ENCODE measurements around the gene MRPL28.
"Not testable (repeated sequence)": the region's sequence is repeated elsewhere in the genome, so short reads cannot be mapped to it uniquely, and the experiment has no call there.

MRPL28 gene

DNA sequence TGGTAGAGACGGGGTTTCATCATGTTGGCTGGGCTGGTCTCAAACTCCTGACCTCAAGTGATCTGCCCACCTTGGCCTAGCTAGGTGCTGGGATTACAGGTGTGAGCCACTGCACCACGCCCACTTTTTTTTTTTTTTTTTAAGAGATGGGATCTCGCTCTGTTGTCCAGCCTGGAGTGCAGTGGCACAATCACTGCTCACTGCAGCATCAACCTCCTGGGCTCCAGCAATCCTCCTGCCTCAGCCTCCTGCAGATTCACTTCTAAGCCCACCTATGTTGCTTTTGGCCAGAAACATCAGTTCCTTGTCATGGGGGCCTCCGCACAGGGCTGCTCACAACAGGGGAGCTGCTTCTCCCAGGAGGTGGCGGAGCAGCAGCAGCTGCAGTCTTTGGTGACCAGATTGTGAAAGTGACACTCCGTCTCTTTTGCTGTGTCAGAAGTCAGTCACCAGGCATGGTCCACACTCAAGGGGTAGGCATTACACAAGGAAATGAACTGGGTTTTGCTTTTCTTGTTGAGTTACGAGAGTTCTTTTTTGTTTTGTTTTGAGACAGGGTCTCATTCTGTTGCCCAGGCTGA is 22.2 kb upstream of the MRPL28 start:
- DNase-seq, result no peak
- Histone ChIP-seq H3K4me3 (ENCODE audit: low read depth, low read length) (no peak overlapping the region), H3K4me1 (0 out of 2 replicates have a peak, but pooled peaks cover 3% of the 10 kb centered on the region), H3K27me3 (no peaks in the 10 kb centered on the region), H3K36me3 (no peaks in the 10 kb centered on the region), H3K9me3 (no peaks in the 10 kb centered on the region)
- TF ChIP-seq, protein P1, sequence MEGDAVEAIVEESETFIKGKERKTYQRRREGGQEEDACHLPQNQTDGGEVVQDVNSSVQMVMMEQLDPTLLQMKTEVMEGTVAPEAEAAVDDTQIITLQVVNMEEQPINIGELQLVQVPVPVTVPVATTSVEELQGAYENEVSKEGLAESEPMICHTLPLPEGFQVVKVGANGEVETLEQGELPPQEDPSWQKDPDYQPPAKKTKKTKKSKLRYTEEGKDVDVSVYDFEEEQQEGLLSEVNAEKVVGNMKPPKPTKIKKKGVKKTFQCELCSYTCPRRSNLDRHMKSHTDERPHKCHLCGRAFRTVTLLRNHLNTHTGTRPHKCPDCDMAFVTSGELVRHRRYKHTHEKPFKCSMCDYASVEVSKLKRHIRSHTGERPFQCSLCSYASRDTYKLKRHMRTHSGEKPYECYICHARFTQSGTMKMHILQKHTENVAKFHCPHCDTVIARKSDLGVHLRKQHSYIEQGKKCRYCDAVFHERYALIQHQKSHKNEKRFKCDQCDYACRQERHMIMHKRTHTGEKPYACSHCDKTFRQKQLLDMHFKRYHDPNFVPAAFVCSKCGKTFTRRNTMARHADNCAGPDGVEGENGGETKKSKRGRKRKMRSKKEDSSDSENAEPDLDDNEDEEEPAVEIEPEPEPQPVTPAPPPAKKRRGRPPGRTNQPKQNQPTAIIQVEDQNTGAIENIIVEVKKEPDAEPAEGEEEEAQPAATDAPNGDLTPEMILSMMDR (IDR thresholded peaks at IDR 0.05; ENCODE audit: low read depth, low read length), result no peak

DNA sequence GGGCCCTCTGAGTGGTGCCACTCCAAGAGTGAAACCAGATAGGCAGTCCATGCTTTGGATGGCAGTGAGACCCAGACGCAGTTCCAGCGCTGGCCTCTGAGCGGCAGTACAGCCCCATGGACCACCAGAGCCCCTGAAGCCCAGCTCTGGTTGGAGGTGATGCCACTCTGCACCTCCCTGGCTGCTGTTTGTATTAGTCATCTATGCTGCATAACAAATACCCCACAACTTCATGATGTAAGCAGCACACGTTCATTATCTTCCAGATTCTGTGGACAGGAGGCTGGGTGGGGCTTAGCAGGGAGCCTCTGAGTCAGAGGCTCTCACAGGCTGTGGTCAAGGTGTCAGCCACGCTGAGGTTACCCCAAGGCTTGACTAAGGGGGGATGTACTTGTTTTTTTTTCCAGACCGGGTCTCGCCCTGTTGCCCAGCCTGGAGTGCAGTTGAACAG is 21.6 kb upstream of the MRPL28 start:
- peak; percentile 85 for DNase-seq
- H3K36me3 ChIP-seq, result no peaks in the 10 kb centered on the region
- 0 out of 2 replicates have a peak, but pooled peaks cover 3% of the 10 kb centered on the region for H3K4me1 ChIP-seq
- no peaks in the 10 kb centered on the region for H3K9me3 ChIP-seq
- no peaks in the 10 kb centered on the region for H3K27me3 ChIP-seq
- no peak overlapping the region for H3K4me3 ChIP-seq (ENCODE audit: low read depth, low read length)
- TF ChIP-seq, protein P1 (IDR thresholded peaks at IDR 0.05; ENCODE audit: low read depth, low read length), result peak; percentile 99

DNA sequence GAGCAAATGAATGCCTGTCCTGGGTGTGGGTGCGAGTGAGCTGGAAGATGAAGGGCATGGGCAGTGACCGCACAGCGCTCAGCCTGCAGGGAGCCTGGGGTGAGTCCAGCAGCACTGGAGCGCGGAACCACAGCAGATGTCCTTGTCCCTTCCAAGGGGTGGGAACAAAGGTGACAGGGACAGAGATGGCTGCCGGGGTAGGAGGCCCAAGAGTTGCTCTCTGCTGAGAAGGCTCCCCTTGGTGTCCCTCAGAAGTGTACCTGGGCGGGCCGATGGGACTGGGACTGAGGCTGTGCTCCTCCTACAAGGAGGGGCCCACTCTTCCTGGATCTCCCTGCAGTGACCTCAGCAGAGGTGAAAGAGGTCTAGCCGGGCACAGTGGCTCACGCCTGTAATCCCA is 19.0 kb upstream of the MRPL28 start:
- Histone ChIP-seq H3K27me3 (no peaks in the 10 kb centered on the region), H3K36me3 (no peaks in the 10 kb centered on the region), H3K4me1 (no peaks in the 10 kb centered on the region), H3K4me3 (ENCODE audit: low read depth, low read length) (no peak overlapping the region), H3K9me3 (no peaks in the 10 kb centered on the region)
- TF ChIP-seq, protein P1 (IDR thresholded peaks at IDR 0.05; ENCODE audit: low read depth, low read length), result no peak
- no peak for DNase-seq

DNA sequence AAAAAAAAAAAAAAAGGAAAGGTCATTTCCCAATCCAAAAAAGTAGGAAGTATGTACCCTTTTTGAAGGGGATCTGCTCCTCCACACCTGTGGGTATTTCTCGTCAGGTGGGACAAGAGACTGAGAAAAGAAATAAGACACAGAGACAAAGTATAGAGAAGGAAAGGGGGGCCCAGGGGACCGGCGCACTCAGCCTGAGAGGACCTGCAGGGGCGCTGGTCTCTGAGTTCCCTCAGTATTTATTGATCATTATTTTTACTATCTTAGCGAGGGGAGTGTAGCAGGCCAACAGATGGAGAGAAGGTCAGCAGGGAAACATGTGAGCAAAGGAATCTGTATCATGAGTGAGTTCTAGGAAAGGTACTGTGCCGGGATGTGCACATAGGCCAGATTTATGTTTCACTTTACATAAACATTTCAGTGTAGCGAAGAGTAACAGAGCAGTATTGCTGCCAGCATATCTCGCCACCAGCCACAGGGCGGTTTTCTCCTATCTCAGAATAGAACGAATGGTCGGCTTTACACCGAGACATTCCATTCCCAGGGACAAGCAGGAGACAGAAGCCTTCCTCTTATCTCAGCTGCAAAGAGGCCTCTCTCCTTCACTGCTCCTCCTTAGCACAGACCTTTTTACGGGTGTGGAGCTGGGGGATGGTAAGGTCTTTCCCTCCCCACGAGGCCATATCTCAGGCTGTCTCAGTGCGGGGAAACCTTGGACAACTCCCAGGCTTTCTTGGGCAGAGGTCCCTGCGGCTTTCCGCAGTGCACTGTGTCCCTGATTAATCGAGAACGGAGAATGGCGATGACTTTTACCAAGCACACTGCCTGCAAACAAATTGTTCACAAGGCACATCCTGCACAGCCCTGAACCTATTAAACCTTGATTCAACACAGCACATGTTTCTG is 17.7 kb upstream of the MRPL28 start:
- H3K27me3 ChIP-seq; H3K4me3 ChIP-seq (ENCODE audit: low read depth, low read length); H3K4me1 ChIP-seq; H3K36me3 ChIP-seq; H3K9me3 ChIP-seq; DNase-seq: not testable (repeated sequence)

DNA sequence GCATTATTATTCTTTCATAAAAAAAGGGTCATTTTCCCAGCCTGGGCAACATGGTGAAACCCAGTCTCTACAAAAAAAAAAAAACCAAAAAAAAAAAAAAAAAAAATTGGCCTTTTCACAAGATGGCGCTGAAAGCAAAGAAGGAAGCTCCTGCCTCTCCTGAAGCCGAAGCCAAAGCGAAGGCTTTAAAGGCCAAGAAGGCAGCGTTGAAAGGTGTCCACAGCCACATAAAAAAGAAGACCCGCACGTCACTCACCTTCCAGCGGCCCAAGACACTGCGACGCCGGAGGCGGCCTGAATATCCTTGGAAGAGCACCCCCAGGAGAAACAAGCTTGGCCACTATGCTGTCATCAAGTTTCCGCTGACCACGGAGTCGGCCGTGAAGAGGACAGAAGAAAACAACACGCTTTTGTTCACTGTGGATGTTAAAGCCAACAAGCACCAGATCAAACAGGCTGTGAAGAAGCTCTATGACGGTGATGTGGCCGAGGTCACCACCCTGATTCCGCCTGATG is 16.4 kb upstream of the MRPL28 start:
- H3K36me3 ChIP-seq, result no peaks in the 10 kb centered on the region
- no peak overlapping the region for H3K4me3 ChIP-seq (ENCODE audit: low read depth, low read length)
- H3K27me3 ChIP-seq, result no peaks in the 10 kb centered on the region
- H3K9me3 ChIP-seq, result no peaks in the 10 kb centered on the region
- no peaks in the 10 kb centered on the region for H3K4me1 ChIP-seq
- TF ChIP-seq, protein P1 (IDR thresholded peaks at IDR 0.05; ENCODE audit: low read depth, low read length), result no peak
- no peak for DNase-seq

DNA sequence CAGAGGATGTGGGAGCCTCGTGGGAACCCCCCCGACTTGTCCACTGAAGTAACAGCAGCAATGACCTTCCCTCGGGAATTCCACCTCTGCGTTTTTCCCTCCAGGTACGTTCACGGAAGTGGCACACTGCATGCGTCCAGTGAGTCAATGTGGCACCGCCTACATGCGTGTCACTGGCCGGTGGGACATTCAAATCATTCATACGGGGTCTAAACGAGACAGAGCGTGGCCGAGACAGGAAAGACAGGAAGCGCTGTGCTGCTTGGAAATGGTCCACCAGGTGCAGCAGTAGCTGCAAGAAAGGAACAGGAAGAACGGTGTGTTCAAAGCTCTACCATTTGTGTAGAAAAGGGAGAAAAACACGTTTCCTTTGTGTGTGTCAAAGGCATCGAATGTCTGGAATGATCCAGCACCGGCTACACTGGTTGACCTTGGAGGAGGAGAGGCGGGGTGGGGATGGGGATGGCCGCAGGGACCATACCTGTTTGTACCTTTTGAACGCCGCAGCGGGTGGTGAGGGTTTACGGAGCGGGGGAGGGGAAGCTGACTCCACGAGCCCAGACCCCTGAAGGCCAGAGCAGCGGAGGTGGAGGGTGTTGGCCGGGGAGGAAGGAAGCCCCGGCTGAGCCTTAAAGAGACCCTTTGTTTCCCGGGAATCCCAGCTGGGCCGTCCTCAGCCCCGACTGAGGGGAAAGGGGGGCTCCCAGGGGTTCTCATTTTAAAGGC is 13.2 kb upstream of the MRPL28 start:
- H3K4me1 ChIP-seq, result no peaks in the 10 kb centered on the region
- TF ChIP-seq, protein P1 (IDR thresholded peaks at IDR 0.05; ENCODE audit: low read depth, low read length), result no peak
- DNase-seq, result peak; percentile 12
- no peaks in the 10 kb centered on the region for H3K36me3 ChIP-seq
- H3K4me3 ChIP-seq (ENCODE audit: low read depth, low read length), result no peak overlapping the region
- no peaks in the 10 kb centered on the region for H3K9me3 ChIP-seq
- H3K27me3 ChIP-seq, result no peaks in the 10 kb centered on the region

All from BE2C (cell line).